Spleen (tissue), 7 donors: ENCODE results near the gene KLF7.

Experiments used
- CTCF ChIP-seq, 11 experiments: fragments of 200-600 bp in 7 of 11; fragments of 450-650 bp in 4 of 11; sonication (generic) in 4 of 11; IDR thresholded peaks in 8 of 11; conservative IDR thresholded peaks in 3 of 11; 1 replicate in 7 of 11; 2 replicates in 4 of 11; pipeline versions ENCODE4 v1.4.0 to v1.8.0; 2016 to 2021; ENCODE audit warnings: antibody characterized with exemption in 11 of 11, inconsistent platforms in 4 of 11, mild to moderate bottlenecking in 1 of 11
- POLR2A ChIP-seq, 3 donors: fragments of 450-650 bp; IDR thresholded peaks; one replicate each; pipeline ENCODE4 v1.5.1; 2017; ENCODE audit warnings: antibody characterized with exemption in 3 of 3, mild to moderate bottlenecking in 1 of 3
- POLR2AphosphoS5 ChIP-seq, 3 donors: sonication (generic); formaldehyde crosslinking; IDR thresholded peaks; one replicate each; pipeline ENCODE4 v1.5.1; 2017; ENCODE audit warnings: antibody characterized with exemption in 3 of 3
- donor health status: DM: no; HTN: no; CAD: no; lungs with moderate emphysema.
- donor health status: DM: no; HTN: no; CAD: no.
- donor health status: DM: no; HTN: no; CAD: no.

GRCh38 chr2:207160115-207160514, 5.6 kb downstream of the KLF7 start:
- TF ChIP-seq CTCF (IDR thresholded peaks at IDR 0.05 in 8 of 11, conservative IDR thresholded peaks at IDR 0.05 in 3 of 11) (no peak), POLR2A (IDR thresholded peaks at IDR 0.05) (no peak), POLR2AphosphoS5 (IDR thresholded peaks at IDR 0.05) (no peak)
